ENCODE data around the gene GJC3.
A peak's percentile ranks its signal among the peaks of the same experiment; 100 is the strongest.

DNA sequence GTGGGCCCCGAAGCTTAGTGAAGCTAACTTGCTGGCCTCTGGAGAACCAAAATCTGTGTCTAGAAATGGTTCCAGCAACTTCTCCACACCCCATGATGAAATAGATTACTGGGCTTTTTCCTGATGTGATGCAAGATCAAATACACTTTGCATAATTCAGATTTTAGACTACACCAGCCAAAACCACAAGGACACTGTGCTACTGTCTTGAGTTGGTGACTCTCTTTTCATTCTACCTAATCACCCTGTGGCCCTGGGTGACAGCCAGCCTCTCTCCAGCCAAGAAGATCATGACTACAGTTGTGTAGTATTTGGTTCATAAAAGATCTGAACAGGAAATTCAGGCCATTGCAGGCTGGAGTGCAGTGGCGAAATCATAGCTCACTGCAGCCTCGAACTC lies 24.2 kb upstream of the GJC3 start:
- TF ChIP-seq, protein P1, sequence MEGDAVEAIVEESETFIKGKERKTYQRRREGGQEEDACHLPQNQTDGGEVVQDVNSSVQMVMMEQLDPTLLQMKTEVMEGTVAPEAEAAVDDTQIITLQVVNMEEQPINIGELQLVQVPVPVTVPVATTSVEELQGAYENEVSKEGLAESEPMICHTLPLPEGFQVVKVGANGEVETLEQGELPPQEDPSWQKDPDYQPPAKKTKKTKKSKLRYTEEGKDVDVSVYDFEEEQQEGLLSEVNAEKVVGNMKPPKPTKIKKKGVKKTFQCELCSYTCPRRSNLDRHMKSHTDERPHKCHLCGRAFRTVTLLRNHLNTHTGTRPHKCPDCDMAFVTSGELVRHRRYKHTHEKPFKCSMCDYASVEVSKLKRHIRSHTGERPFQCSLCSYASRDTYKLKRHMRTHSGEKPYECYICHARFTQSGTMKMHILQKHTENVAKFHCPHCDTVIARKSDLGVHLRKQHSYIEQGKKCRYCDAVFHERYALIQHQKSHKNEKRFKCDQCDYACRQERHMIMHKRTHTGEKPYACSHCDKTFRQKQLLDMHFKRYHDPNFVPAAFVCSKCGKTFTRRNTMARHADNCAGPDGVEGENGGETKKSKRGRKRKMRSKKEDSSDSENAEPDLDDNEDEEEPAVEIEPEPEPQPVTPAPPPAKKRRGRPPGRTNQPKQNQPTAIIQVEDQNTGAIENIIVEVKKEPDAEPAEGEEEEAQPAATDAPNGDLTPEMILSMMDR (IDR thresholded peaks at IDR 0.05): no peak
- TF ChIP-seq POLR2A (IDR thresholded peaks at IDR 0.05) (no peak), POLR2AphosphoS5 (IDR thresholded peaks at IDR 0.05) (peak in 2 of 3 donors; percentile 54 to 91), EP300 (IDR thresholded peaks at IDR 0.05) (no peak)
